Tibial nerve (tissue), 4 donors: ENCODE data around the gene ATP2C1.

Experiments
- CTCF ChIP-seq, 5 experiments: fragments of 200-600 bp in 3 of 5; fragments of 450-650 bp in 2 of 5; sonication (generic) in 3 of 5; IDR thresholded peaks; one replicate each; pipeline ENCODE4 v1.5.1; 2016 to 2019; ENCODE audit warnings: antibody characterized with exemption in 5 of 5, mild to moderate bottlenecking in 3 of 5, moderate library complexity in 2 of 5
- EP300 ChIP-seq, 2 donors: sonication (generic); formaldehyde crosslinking; IDR thresholded peaks; one replicate each; pipeline ENCODE4 v1.6.1; 2017; ENCODE audit warnings: antibody characterized with exemption in 2 of 2, mild to moderate bottlenecking in 1 of 2
- POLR2A ChIP-seq, 2 donors: fragments of 450-650 bp; IDR thresholded peaks; one replicate each; pipeline ENCODE4 v1.6.1; 2017; ENCODE audit warnings: antibody characterized with exemption in 2 of 2, mild to moderate bottlenecking in 2 of 2, moderate library complexity in 2 of 2

GRCh38 chr3:131033480-131034080, 139.7 kb downstream of the ATP2C1 start:
- TF ChIP-seq CTCF (IDR thresholded peaks at IDR 0.05) (peak; percentile 30 to 62 (median 53)), POLR2A (IDR thresholded peaks at IDR 0.05) (no peak), EP300 (IDR thresholded peaks at IDR 0.05) (no peak)
